NCI-H187 treated with DMSO at 0.1 percent for 48 hours (cell line): ENCODE measurements around the gene ARHGAP44.

Source experiments
- DNase-seq: peaks from one replicate; lab custom pipeline; 2025; lab: John Stamatoyannopoulos, UW

ARHGAP44 gene

DNA sequence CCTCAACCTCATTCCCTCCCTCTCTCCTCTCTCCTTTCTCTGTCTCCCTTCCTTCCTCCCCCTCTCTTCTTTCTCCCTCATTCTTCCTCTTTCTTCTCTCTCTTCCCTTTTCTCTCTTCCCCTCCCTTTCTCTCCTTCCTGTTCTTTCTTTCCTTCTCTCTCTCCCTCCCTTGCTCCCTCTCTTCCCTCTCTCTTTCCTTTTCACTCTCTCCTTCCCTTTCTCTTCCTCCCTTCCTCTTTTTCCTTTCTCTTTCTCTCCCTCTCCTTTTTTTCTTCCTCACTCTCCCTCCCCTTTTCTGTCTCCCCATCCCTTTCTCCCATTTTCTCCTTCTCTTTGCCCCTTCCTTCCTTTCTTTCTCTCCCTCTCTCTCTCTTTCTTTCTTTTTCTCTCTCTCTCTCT is 236.4 kb downstream of the ARHGAP44 start:
- DNase-seq, result no peak

DNA sequence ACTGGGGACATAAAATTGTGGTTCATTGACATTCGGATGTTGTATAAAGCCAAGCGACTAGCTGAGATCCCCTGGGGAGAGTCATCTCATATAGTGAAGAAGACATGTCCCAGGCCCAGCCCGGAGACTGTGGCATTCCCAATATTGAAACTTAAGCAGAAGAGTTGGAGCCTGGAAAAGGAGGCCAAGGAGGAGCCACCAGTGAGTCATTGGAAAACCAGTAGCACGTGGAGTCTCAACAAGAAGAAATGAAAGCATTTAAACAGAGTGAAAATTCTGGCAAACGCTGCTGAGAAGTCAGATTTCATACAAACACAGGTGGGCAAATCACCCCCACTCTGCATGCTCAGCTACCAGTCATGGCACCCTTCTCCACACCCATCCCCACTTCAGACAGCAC is 237.9 kb downstream of the ARHGAP44 start:
- DNase-seq, result no peak

DNA sequence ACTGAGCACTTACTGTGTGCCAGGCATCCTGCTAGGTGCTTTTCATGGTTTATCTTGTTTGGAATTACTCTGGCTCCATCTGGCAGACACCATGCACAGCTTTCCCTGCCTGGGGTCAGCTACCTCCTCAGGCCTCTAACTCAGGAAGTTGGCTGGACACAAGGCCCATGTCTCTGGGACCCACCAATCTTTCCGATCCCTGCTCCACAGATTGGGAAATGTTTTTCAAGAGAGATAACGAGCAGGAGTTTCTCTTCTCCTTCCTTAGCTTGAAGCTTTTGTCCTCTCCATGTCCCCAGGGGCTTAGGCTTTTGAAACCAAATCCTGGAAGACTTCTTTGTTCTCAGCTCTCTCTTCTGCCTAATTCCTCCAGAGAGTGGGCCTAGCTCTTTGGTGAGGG is 240.0 kb downstream of the ARHGAP44 start:
- DNase-seq, result no peak

DNA sequence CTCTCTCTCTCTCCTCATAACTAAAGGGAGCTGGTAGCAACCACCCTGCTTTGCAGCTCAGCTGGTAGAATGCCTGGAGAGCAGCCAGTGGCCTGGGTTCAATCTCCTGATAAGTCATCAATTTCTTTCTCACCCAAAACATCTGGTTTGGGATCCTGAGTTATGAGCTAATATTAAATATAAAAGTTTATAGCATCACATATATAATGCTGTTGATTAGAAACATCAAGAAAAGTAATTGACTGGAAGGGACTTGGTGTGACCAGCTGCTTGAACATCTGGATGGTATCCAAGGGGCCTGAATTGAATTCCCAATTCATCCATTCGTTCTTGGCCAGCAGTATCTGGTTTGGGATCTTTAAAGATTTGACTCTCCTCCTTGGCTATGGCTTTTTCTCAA is 240.8 kb downstream of the ARHGAP44 start:
- no peak for DNase-seq

DNA sequence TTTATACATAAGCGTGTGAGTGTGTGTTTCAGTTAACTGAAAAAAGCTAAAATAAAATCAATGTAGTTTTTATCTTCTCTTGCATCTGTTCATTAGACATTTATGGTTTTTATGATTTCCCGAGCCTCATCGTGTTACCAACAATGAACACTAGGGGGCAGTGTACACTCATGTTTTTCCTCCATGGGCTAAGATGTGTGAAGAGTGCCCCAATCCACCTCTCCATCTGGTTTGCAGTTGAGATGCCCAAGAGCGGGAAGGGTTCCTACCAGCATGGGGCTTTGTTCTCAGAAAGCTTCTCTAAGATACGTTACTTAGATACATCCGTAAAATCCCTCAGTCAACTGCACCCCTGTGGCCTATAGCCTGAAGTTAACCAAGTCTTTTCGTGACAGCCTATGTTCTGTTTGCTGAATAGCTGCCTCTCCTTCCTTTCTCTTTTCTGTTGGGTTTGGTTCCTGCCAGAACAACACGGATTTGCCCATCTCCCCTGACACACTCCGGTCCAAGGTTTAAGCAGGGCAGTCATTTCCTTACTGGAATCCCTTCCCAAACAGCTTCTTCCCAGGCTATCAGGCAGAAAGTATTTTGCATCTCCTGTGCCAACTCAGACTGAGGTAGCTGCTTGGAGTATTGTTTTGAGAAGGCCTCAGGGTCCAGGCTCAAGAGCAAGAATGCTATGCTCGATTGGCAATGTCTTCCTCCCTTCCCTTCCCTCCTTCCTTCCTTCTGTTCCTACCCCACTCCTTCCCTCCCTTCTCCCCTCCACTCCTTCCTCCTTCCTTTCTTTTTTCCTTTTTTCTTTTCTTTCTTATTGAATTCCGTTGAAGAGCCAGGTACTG is 241.4 kb downstream of the ARHGAP44 start:
- DNase-seq, result no peak

DNA sequence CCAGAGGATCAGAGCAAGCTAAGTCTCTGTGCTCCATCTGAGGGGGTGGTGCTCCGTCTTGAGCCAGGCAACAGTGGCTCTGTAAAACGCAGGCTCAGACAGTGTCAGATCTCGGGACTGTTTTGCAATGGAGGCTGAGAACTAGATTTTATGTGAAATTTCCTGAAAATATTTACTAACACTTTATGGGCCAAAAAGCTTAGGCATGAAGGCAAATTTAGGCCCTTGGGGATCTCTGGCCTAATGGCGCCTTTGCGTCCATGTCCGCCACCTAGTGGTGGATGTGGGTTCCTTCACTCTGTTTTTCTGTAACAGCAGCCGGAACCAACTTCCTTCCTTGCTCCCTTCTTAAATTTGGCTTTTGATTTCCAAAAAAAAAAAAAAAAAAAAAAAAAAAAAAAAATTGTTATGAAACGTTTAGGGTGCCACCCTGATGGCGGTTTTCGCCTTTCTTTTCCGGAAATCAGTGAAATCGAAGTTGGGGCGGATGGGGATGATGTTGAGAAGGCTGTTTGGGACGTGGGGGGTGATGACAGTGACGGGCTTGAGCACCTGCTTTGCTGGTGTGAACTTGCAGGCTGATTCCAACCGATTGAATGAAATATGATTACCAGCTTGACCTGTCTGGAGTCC is 242.5 kb downstream of the ARHGAP44 start:
- no peak for DNase-seq

DNA sequence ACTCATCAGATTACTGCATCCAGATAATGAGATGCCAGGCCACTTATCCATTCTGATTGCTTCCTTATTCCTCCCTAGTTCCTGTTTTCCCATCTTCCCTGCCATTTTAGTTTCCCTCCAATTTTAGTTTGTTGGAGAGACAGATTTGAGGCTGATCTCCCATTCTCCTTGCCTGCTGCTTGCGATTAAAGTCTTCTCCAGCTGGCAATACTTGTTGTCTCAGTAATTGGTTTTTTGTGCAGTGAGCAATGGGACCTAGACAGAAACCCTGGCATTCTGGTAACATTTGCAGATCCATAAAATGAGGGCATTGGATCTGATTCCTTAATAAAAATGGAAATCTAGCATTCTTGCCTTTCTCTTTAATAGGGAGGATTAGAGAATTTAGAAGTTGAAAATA is 246.1 kb downstream of the ARHGAP44 start:
- DNase-seq, result no peak

DNA sequence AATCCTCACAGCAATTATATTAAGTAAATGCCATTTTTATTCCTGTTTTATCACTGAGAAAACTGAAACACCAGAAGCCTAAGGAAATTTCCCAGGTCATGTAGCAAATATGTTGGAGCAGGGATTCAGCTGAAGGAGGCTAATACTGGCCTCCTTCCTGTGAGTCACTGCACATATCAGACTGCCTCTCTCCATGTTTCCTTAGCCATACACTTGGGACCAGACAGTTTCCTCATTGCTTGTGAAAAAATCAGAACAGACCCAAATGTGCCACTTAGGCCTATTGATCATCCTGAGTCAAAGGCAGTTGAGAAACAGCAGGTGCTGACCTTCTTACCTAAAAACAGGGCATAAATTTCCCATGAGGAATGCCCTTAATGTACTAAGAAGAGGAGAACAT is 247.5 kb downstream of the ARHGAP44 start:
- no peak for DNase-seq

DNA sequence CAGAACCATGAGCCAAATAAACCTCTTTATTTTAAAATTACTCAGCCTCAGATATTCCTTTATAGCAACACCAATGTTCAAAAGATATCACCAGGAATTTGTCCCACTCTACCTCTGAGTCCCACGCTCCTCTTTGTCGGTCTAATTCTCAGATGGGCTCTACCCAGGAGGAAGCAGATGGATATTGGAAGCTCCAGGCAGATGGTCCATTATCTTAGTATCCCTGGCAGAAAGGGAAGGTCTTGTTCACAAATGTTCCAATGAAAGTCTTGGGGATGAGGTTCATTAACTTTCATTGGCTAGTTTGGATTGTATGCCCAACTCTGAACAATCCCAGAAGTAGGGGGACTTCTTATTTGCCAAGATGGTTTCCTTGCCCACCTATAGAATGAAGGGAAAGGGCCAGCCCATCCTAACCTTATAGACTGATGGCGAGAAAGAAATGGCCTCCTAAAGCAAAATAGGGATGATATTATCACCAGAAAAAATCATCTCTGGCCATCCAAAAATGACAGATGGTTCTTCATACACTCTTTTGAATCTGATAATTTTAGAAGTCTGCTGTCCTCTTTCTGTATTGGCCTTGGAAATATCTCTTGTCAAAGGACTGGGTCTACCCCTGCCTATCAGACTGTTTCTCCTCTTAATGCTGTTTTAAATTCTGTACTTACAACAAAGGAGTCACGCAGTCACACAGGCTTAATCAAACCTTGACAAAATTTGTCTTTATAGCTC is 249.8 kb downstream of the ARHGAP44 start:
- DNase-seq, result no peak
